Measurements from ENCODE around the gene GOLGA3.
"Not testable (repeated sequence)": the region's sequence is repeated elsewhere in the genome, so short reads cannot be mapped to it uniquely, and the experiment has no call there.

GOLGA3 gene

DNA sequence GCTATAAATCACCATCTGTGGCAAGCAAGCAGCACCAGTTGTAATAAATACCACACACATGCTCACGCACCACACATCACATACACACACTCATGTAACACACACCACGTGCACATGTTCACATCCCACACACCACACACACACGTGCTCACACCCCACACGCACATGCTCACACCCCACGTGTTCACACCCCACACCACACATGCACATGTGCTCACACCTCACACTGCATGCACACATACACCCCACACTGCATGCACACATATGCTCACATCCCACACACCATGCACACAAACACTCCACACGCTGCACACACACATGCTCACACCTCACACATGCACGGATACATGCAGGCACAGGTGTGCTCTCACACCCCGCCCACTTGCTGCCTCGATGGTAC, 44.1 kb downstream of the GOLGA3 start:
- TF ChIP-seq CTCF (IDR thresholded peaks at IDR 0.05; ENCODE audit: borderline replicate concordance, insufficient read depth, low read depth, low read length) = no peak
- H3K4me3 ChIP-seq (ENCODE audit: low read depth, low read length) = no peak overlapping the region

DNA sequence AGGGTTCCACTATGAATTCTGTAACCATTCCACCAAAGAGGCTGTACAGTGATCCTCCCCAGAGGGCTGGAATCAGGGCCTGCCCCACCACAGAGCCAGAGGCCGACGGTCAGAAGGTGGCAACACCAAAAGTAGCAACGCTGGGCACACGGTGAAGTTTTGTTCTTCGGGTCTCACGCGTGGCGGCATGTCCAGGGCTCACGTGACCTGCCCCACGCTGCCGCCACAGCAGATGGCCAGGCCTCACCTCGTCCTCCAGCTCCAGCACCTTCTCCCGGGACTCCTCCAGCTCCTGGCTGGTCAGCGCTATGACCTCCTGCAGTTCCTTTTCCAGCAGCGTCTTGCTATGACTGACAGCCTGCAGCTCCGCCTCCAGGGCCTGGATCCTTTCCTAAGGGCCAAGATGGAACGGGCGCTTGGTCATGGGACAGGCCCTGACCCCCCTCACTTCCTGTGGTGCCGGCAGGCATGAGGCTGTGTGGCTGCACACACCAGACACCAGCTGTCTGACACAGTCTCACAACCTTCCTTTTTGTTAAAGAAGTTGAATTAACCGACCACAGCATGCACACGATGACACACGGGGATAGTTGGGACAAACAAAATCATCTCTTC, 44.6 kb downstream of the GOLGA3 start:
- TF ChIP-seq CTCF (IDR thresholded peaks at IDR 0.05; ENCODE audit: borderline replicate concordance, insufficient read depth, low read depth, low read length) = no peak
- no peak overlapping the region for H3K4me3 ChIP-seq (ENCODE audit: low read depth, low read length)

- H3K4me3 ChIP-seq (ENCODE audit: low read depth, low read length) = no peak overlapping the region
- TF ChIP-seq CTCF (IDR thresholded peaks at IDR 0.05; ENCODE audit: borderline replicate concordance, insufficient read depth, low read depth, low read length) = no peak
These were observed 46.7 kb downstream of the GOLGA3 start for GRCh38 chr12:132781938-132782337.

GRCh38 chr12:132779781-132780353, 48.8 kb downstream of the GOLGA3 start:
- TF ChIP-seq CTCF (IDR thresholded peaks at IDR 0.05; ENCODE audit: borderline replicate concordance, insufficient read depth, low read depth, low read length) = no peak
- no peak overlapping the region for H3K4me3 ChIP-seq (ENCODE audit: low read depth, low read length)

- no peak overlapping the region for H3K4me3 ChIP-seq (ENCODE audit: low read depth, low read length)
- no peak for TF ChIP-seq CTCF (IDR thresholded peaks at IDR 0.05; ENCODE audit: borderline replicate concordance, insufficient read depth, low read depth, low read length)
These were observed 51.1 kb downstream of the GOLGA3 start for GRCh38 chr12:132777614-132778013.

GRCh38 chr12:132776816-132777568, 51.7 kb downstream of the GOLGA3 start:
- no peak overlapping the region for H3K4me3 ChIP-seq (ENCODE audit: low read depth, low read length)
- TF ChIP-seq CTCF (IDR thresholded peaks at IDR 0.05; ENCODE audit: borderline replicate concordance, insufficient read depth, low read depth, low read length) = no peak

DNA sequence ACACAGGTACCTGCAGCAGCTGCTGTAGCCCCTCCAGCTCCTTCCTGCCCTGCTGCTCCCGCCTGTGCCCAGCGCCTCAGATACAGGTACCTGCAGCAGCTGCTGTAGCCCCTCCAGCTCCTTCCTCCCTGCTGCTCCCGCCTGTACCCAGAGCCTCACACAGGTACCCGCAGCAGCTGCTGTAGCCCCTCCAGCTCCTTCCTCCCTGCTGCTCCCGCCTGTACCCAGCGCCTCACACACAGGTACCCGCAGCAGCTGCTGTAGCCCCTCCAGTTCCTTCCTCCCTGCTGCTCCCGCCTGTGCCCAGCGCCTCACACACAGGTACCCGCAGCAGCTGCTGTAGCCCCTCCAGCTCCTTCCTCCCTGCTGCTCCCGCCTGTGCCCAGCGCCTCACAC, 52.4 kb downstream of the GOLGA3 start:
- H3K4me3 ChIP-seq (ENCODE audit: low read depth, low read length) = not testable (repeated sequence)

All from GM12875 (cell line).